Measurements from ENCODE around the gene IRAK3. TPM values are rescaled to one million over a fixed set of nuclear protein-coding genes. Genes with fewer than 3 reads are reported as not detected.
A peak's percentile ranks its signal among the peaks of the same experiment; 100 is the strongest.
"Not testable (repeated sequence)": the region's sequence is repeated elsewhere in the genome, so short reads cannot be mapped to it uniquely, and the experiment has no call there.

Gene IRAK3
- total RNA-seq, 3 donors from 2014 or later = 2.7 to 11.1 (median 7.0) TPM

- ATAC-seq (no peak), DNase-seq (no peak)
- intact Hi-C loops (cut with DNase I, micrococcal nuclease) = no loop called here
- Histone ChIP-seq H3K4me3 (peak overlapping the region; percentile 19), H3K9me3 (no peaks in the 10 kb centered on the region), H3K4me1 (ENCODE audit: low read depth) (peaks cover 5% of the 10 kb centered on the region), H3K36me3 (ENCODE audit: low read depth) (no peaks in the 10 kb centered on the region)
- no peak for TF ChIP-seq CTCF (IDR thresholded peaks at IDR 0.05)
These were observed 46.7 kb downstream of the IRAK3 start for GRCh38 chr12:66235626-66236281.

GRCh38 chr12:66236282-66236675 lies 47.3 kb downstream of the IRAK3 start:
- DNase-seq; H3K4me1 ChIP-seq (ENCODE audit: low read depth); H3K36me3 ChIP-seq (ENCODE audit: low read depth); H3K4me3 ChIP-seq; H3K9me3 ChIP-seq; ATAC-seq; intact Hi-C loops (cut with DNase I, micrococcal nuclease): not testable (repeated sequence)

GRCh38 chr12:66236969-66237368 lies 48.0 kb downstream of the IRAK3 start:
- intact Hi-C loops (cut with DNase I, micrococcal nuclease) = no loop called here
- no peak for DNase-seq
- no peak overlapping the region for H3K4me3 ChIP-seq
- H3K9me3 ChIP-seq = no peaks in the 10 kb centered on the region
- H3K4me1 ChIP-seq (ENCODE audit: low read depth) = peaks cover 5% of the 10 kb centered on the region
- TF ChIP-seq CTCF (IDR thresholded peaks at IDR 0.05) = no peak
- ATAC-seq = no peak
- H3K36me3 ChIP-seq (ENCODE audit: low read depth) = no peaks in the 10 kb centered on the region

GRCh38 chr12:66237505-66238175 lies 48.6 kb downstream of the IRAK3 start:
- TF ChIP-seq CTCF (IDR thresholded peaks at IDR 0.05) = no peak
- DNase-seq (no peak), ATAC-seq (no peak)
- no peaks in the 10 kb centered on the region for H3K36me3 ChIP-seq (ENCODE audit: low read depth)
- intact Hi-C loops (cut with DNase I, micrococcal nuclease) = no loop called here
- peaks cover 5% of the 10 kb centered on the region for H3K4me1 ChIP-seq (ENCODE audit: low read depth)
- H3K4me3 ChIP-seq = no peak overlapping the region
- no peaks in the 10 kb centered on the region for H3K9me3 ChIP-seq

GRCh38 chr12:66239295-66239694 lies 50.3 kb downstream of the IRAK3 start:
- intact Hi-C loops (cut with DNase I, micrococcal nuclease) = no loop called here
- no peak for ATAC-seq

More at GRCh38 chr12:66239295-66239694, 50.3 kb downstream of the IRAK3 start:
- TF ChIP-seq CTCF (IDR thresholded peaks at IDR 0.05) = no peak
- DNase-seq = no peak
- peaks cover 5% of the 10 kb centered on the region for H3K4me1 ChIP-seq (ENCODE audit: low read depth)
- H3K9me3 ChIP-seq = no peaks in the 10 kb centered on the region
- no peak overlapping the region for H3K4me3 ChIP-seq
- no peaks in the 10 kb centered on the region for H3K36me3 ChIP-seq (ENCODE audit: low read depth)

Measured in mucosa of descending colon (tissue), 3 donors.